HG03159 (cell line): ENCODE results near the gene TMEM179B.
"Not testable (repeated sequence)": the region's sequence is repeated elsewhere in the genome, so short reads cannot be mapped to it uniquely, and the experiment has no call there.

Experiments used
- ATAC-seq: cut with Tn5 transposase; IDR thresholded peaks from one replicate; pipeline ENCODE4 v1.9.1; 2021; ENCODE audit warnings: mild to moderate bottlenecking, moderate library complexity; ENCODE audit not compliant: unreplicated experiment

TMEM179B gene

GRCh38 chr11:62787005-62787759, at the start of gene TMEM179B:
Gene TMEM179B (plus strand): TSS chr11:62787402. CDS start chr11:62787432, 30 bp downstream.
- peak; percentile 71 for ATAC-seq

GRCh38 chr11:62747475-62748160, 39.6 kb upstream of the TMEM179B start:
- ATAC-seq, result no peak

- not testable (repeated sequence) for ATAC-seq
These were observed 37.3 kb upstream of the TMEM179B start for GRCh38 chr11:62749931-62750330.

GRCh38 chr11:62752177-62752785, 34.9 kb upstream of the TMEM179B start:
- no peak for ATAC-seq

- no peak for ATAC-seq
These were observed 34.0 kb upstream of the TMEM179B start for GRCh38 chr11:62752994-62753735.

GRCh38 chr11:62753736-62754603, 33.2 kb upstream of the TMEM179B start, which contains the start of gene ZBTB3:
Gene ZBTB3 (minus strand): TSS chr11:62754160. CDS start chr11:62753664, 496 bp downstream.
- peak; percentile 94 for ATAC-seq

GRCh38 chr11:62755086-62755615, 32.1 kb upstream of the TMEM179B start:
- ATAC-seq, result no peak

GRCh38 chr11:62757846-62758788, 29.1 kb upstream of the TMEM179B start:
- no peak for ATAC-seq

GRCh38 chr11:62760867-62761227, 26.4 kb upstream of the TMEM179B start:
- not testable (repeated sequence) for ATAC-seq

- no peak for ATAC-seq
These were observed 16.4 kb upstream of the TMEM179B start for GRCh38 chr11:62770778-62771143.

- peak; percentile 78 for ATAC-seq
These were observed 15.8 kb upstream of the TMEM179B start, which contains the start of gene TAF6L for GRCh38 chr11:62771144-62772021. Gene TAF6L (plus strand): TSS chr11:62771396. CDS start chr11:62775784, 4,388 bp downstream.

GRCh38 chr11:62774407-62774806, 12.8 kb upstream of the TMEM179B start:
- ATAC-seq, result no peak

GRCh38 chr11:62775646-62776045, 11.6 kb upstream of the TMEM179B start:
- ATAC-seq, result no peak

GRCh38 chr11:62777389-62777788, 9.8 kb upstream of the TMEM179B start:
- no peak for ATAC-seq

GRCh38 chr11:62778441-62778840, 8.8 kb upstream of the TMEM179B start:
- no peak for ATAC-seq

- no peak for ATAC-seq
These were observed 4.4 kb upstream of the TMEM179B start for GRCh38 chr11:62782753-62783152.

- ATAC-seq, result peak; percentile 50
These were observed 741 bp upstream of the TMEM179B start for GRCh38 chr11:62786318-62787004.
